T-cell (primary cell): Measurements from ENCODE around the gene NCBP2L. TPM values are rescaled to one million over a fixed set of nuclear protein-coding genes. Genes with fewer than 3 reads are reported as not detected.

Experiments
- ATAC-seq, 4 experiments: fragments of 200-7000 bp in 3 of 4; fragments of 150-1000 bp in 1 of 4; cut with Tn5 transposase; replicated peaks in 1 of 4; 1 replicate in 3 of 4; 2 replicates in 1 of 4; pipeline ENCODE4 v1.10.0; 2021; ENCODE audit warnings: moderate library complexity in 3 of 4, mild to moderate bottlenecking in 2 of 4, moderate number of reproducible peaks in 1 of 4
- CTCF ChIA-PET, 2 donors: fragments of 300-600 bp; sonication (Branson Sonifier 250); formaldehyde crosslinking; loops; one replicate each; lab custom pipeline; 2022; ENCODE audit warnings: antibody characterized with exemption in 2 of 2; lab: Charles Lee
- POLR2A ChIA-PET, 2 donors: fragments of 300-600 bp; sonication (Branson Sonifier 250); formaldehyde crosslinking; loops; one replicate each; lab custom pipeline; 2022; ENCODE audit warnings: antibody characterized with exemption in 2 of 2; lab: Charles Lee
- DNase-seq, 35 experiments: peaks; one replicate each; pipeline versions ENCODE4 v3.0.0 to v3.0.0-alpha.2; 2013 to 2023
- H3K27ac ChIP-seq: one replicate; pipeline ENCODE4 v1.5.1; 2013; ENCODE audit warnings: low read length
- H3K27me3 ChIP-seq, 2 experiments: replicated peaks in 1 of 2; 1 replicate in 1 of 2; 2 replicates in 1 of 2; pipeline versions ENCODE4 v1.6.1 to v1.7.0; 2013; ENCODE audit warnings: low read length in 1 of 2, mixed read lengths in 1 of 2; ENCODE audit not compliant: control insufficient read depth in 2 of 2, insufficient read depth in 2 of 2; ENCODE audit errors: extremely low read depth in 1 of 2
- H3K36me3 ChIP-seq, 2 donors: 1 replicate in 1 of 2; 2 replicates in 1 of 2; pipeline versions ENCODE4 v1.6.1 to v1.7.0; 2013; ENCODE audit warnings: low read length in 1 of 2; ENCODE audit not compliant: control insufficient read depth in 2 of 2, insufficient read depth in 1 of 2; ENCODE audit errors: extremely low read depth in 1 of 2
- H3K4me1 ChIP-seq, 2 experiments: 1 replicate in 1 of 2; 2 replicates in 1 of 2; pipeline versions ENCODE4 v1.6.1 to v1.7.0; 2013; ENCODE audit warnings: low read length in 2 of 2, mixed read lengths in 1 of 2; ENCODE audit not compliant: insufficient read depth in 2 of 2, control insufficient read depth in 1 of 2; ENCODE audit errors: extremely low read depth in 1 of 2
- H3K4me3 ChIP-seq, 2 donors: 1 replicate in 1 of 2; 2 replicates in 1 of 2; pipeline versions ENCODE4 v1.5.1 to v1.7.0; 2013; ENCODE audit warnings: mild to moderate bottlenecking in 2 of 2, low read length in 1 of 2, moderate library complexity in 1 of 2; ENCODE audit not compliant: control insufficient read depth in 1 of 2; ENCODE audit errors: extremely low read depth in 1 of 2
- H3K9me3 ChIP-seq: 2 replicates; pipeline ENCODE4 v1.7.0; 2013
- H3K27ac Mint-ChIP-seq, 2 donors: one replicate each; pipeline ENCODE4 v1.8.0; 2020 to 2021; ENCODE audit warnings: mild to moderate bottlenecking in 2 of 2, mixed read lengths in 2 of 2
- H3K27me3 Mint-ChIP-seq, 2 donors: one replicate each; pipeline ENCODE4 v1.8.0; 2021 to 2022; ENCODE audit warnings: mixed read lengths in 2 of 2
- H3K36me3 Mint-ChIP-seq: one replicate; pipeline ENCODE4 v1.8.0; 2021; ENCODE audit warnings: mixed read lengths
- H3K4me1 Mint-ChIP-seq, 3 donors: one replicate each; pipeline ENCODE4 v1.8.0; 2020 to 2022; ENCODE audit warnings: mixed read lengths in 3 of 3, mild to moderate bottlenecking in 1 of 3
- H3K4me3 Mint-ChIP-seq, 3 donors: one replicate each; pipeline ENCODE4 v1.8.0; 2020 to 2022; ENCODE audit warnings: mild to moderate bottlenecking in 3 of 3, mixed read lengths in 3 of 3, moderate library complexity in 3 of 3
- H3K9me3 Mint-ChIP-seq, 3 donors: one replicate each; pipeline ENCODE4 v1.8.0; 2020 to 2022; ENCODE audit warnings: mixed read lengths in 3 of 3
- WGBS: methylation state at CpG from one replicate; pipeline ENCODE4 v1.1.5; 2013; ENCODE audit warnings: missing lambda C conversion rate; ENCODE audit not compliant: insufficient coverage; 5-methylcytosine and 5-hydroxymethylcytosine counted together
- total RNA-seq, 35 experiments: library from RNA in 6 of 35; stranded (reverse) in 6 of 35; fragments of 120-200 nt in 1 of 35; gene quantifications; one replicate each; pipeline versions ENCODE4 v1.2.1 to v1.2.4 and lab custom pipeline; 2013 to 2026

NCBP2L gene
- total RNA-seq, 5 donors from 2014 or later (not counting 1 experiment from before 2014, with no cell fraction given) = not detected

- peaks cover 2 to 7% of the 10 kb centered on the region in 2 experiments for H3K27me3 ChIP-seq
- DNase-seq (peak; percentile 14 to 73 (median 50)), ATAC-seq (peak; percentile 68 to 79 (median 75))
- no peaks in the 10 kb centered on the region for H3K9me3 Mint-ChIP-seq
- H3K4me3 Mint-ChIP-seq = peak within 1 kb of the TSS; percentile 84 to 90 (median 87)
- ChIA-PET CTCF (interaction anchor here (0.5 to 4.5 kb wide), 16 partner anchors 16 to 147 kb away, joined by 3 to 48 read pairs (median 7); partner anchors contain the start of gene PRPS1 (in 1 of the 2)), POLR2A (interaction anchor here (0.5 to 3.3 kb wide), 14 partner anchors 9 to 853 kb away, joined by 3 to 29 read pairs (median 5); partner anchors contain the start of genes MID2 (in 1 of the 2), PRPS1 (in 1 of the 2) and RBM41 (in 1 of the 2))
- peak within 1 kb of the TSS; percentile 80 to 85 for H3K27ac Mint-ChIP-seq
- no peaks in the 10 kb centered on the region for H3K36me3 ChIP-seq
- peak within 1 kb of the TSS; percentile 47 for H3K27ac ChIP-seq
- WGBS = under 1% methylated on average over 24 of the region's 59 CpGs
- H3K27me3 Mint-ChIP-seq = peaks cover 0 to 12% of the 10 kb centered on the region in 2 donors
- peaks cover 14 to 22% (median 16%) of the 10 kb centered on the region in 3 donors for H3K4me1 Mint-ChIP-seq
- H3K4me3 ChIP-seq = peak within 1 kb of the TSS; percentile 69 to 73
- no peaks in the 10 kb centered on the region for H3K9me3 ChIP-seq
- no peaks in the 10 kb centered on the region for H3K36me3 Mint-ChIP-seq
- H3K4me1 ChIP-seq = peaks cover 2 to 22% of the 10 kb centered on the region in 2 experiments
These were observed 1.6 kb upstream of the NCBP2L start, which contains the start of gene TSC22D3 for GRCh38 chrX:107775734-107776511. TSS of gene TSC22D3 (minus strand) at chrX:107775787. CDS start at chrX:107775419, 368 bp downstream.

GRCh38 chrX:107776649-107777535, 641 bp upstream of the NCBP2L start:
- Histone ChIP-seq H3K36me3 (no peaks in the 10 kb centered on the region), H3K27me3 (peaks cover 2 to 7% of the 10 kb centered on the region in 2 experiments), H3K27ac (peak overlapping the region; percentile 47), H3K4me3 (peak overlapping the region; percentile 69 to 73), H3K4me1 (peaks cover 2 to 22% of the 10 kb centered on the region in 2 experiments), H3K9me3 (no peaks in the 10 kb centered on the region)
- 30% methylated on average over 2 of the region's 20 CpGs for WGBS
- ATAC-seq (peak; percentile 72 to 77 (median 74)), DNase-seq (peak; percentile 46 to 86 (median 70))
- Mint-ChIP-seq H3K27me3 (peaks cover 0 to 12% of the 10 kb centered on the region in 2 donors), H3K4me3 (peak overlapping the region; percentile 84 to 90 (median 87)), H3K4me1 (peaks cover 14 to 22% (median 16%) of the 10 kb centered on the region in 3 donors), H3K36me3 (no peaks in the 10 kb centered on the region), H3K27ac (peak overlapping the region; percentile 80 to 85), H3K9me3 (no peaks in the 10 kb centered on the region)
- POLR2A ChIA-PET = interaction anchor here (0.7 to 3.3 kb wide), 6 partner anchors 35 to 105 kb away, joined by 3 to 29 read pairs (median 14); partner anchors contain the start of gene MID2 (in 1 of the 2)
- CTCF ChIA-PET = interaction anchor here (0.6 to 4.5 kb wide), 31 partner anchors 31 to 903 kb away, joined by 3 to 48 read pairs (median 4); partner anchors contain the start of genes MID2 (in 1 of the 2) and PRPS1 (in 1 of the 2)

DNA sequence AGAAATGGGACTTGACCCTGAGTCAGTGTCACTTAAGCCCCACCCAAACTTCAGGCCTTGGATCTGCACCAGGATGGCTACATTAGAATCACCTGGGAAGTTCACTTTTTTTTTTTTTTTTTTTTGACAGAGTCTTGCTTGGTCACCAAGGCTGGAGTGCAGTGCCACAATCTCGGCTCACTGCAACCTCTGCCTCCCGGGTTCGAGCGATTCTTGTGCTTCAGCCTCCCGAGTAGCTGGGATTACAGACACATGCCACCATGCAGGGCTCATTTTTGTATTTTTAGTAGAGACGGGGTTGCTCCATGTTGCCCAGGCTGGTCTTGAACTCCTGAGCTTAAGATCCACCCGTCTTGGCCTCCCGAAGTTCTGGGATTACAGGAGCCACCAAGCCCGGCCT, 3.0 kb downstream of the NCBP2L start:
- Histone ChIP-seq H3K27me3 (peaks cover 2% of the 10 kb centered on the region in 2 experiments), H3K4me3 (no peak overlapping the region), H3K36me3 (no peaks in the 10 kb centered on the region), H3K4me1 (peaks cover 2 to 9% of the 10 kb centered on the region in 2 experiments), H3K27ac (no peak overlapping the region), H3K9me3 (no peaks in the 10 kb centered on the region)
- ChIA-PET CTCF (interaction anchor here (0.6 to 0.7 kb wide), 4 partner anchors 52 to 888 kb away, joined by 3 to 5 read pairs (median 4); no protein-coding TSS in a partner anchor), POLR2A (no interaction called here)
- Mint-ChIP-seq H3K36me3 (no peaks in the 10 kb centered on the region), H3K4me1 (peaks cover 5 to 14% (median 9%) of the 10 kb centered on the region in 3 donors), H3K4me3 (no peak overlapping the region), H3K9me3 (no peaks in the 10 kb centered on the region), H3K27me3 (peaks cover 0 to 20% of the 10 kb centered on the region in 2 donors), H3K27ac (no peak overlapping the region)
- ATAC-seq (no peak), DNase-seq (no peak)
- 92% methylated on average over 4 of the region's 9 CpGs for WGBS

GRCh38 chrX:107787827-107788226, 10.3 kb downstream of the NCBP2L start:
- Mint-ChIP-seq H3K9me3 (no peaks in the 10 kb centered on the region), H3K4me3 (no peak overlapping the region), H3K4me1 (no peaks in the 10 kb centered on the region), H3K27ac (no peak overlapping the region), H3K36me3 (no peaks in the 10 kb centered on the region), H3K27me3 (peaks cover 4 to 19% of the 10 kb centered on the region in 2 donors)
- WGBS = no CpG with 5 or more reads among the region's 1 CpG
- DNase-seq (no peak), ATAC-seq (no peak)
- Histone ChIP-seq H3K9me3 (no peaks in the 10 kb centered on the region), H3K4me1 (no peaks in the 10 kb centered on the region), H3K27ac (no peak overlapping the region), H3K4me3 (no peak overlapping the region), H3K27me3 (peaks cover 0 to 2% of the 10 kb centered on the region in 2 experiments), H3K36me3 (no peaks in the 10 kb centered on the region)
- POLR2A ChIA-PET = no interaction called here
- CTCF ChIA-PET = no interaction called here

DNA sequence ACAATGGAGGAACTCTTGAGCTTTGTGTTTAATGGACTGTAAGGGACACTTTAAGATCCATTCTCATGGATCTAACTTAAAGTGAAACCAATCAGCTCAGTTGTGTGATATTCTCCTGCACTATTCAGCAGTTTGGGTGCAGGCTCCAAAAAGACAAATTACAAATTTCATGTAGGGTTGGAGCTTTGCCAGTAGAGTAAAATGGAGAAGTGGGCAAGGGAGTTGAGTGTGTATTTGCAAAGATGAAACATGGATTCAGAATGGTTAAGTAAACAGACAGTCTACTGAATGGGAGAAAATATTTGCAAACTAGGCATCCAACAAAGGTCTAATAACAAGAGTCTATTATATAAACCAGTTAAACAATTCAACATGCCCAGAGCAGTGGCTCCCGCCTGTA, 26.9 kb downstream of the NCBP2L start:
- no peak for ATAC-seq
- POLR2A ChIA-PET = no interaction called here
- no peak overlapping the region for H3K27ac Mint-ChIP-seq
- no peaks in the 10 kb centered on the region for H3K4me1 Mint-ChIP-seq
- CTCF ChIA-PET = no interaction called here
- H3K4me3 Mint-ChIP-seq = no peak overlapping the region
- no peaks in the 10 kb centered on the region for H3K9me3 Mint-ChIP-seq
- H3K27me3 ChIP-seq = no peaks in the 10 kb centered on the region
- H3K9me3 ChIP-seq = no peaks in the 10 kb centered on the region
- no CpG with 5 or more reads among the region's 1 CpG for WGBS
- no peaks in the 10 kb centered on the region for H3K36me3 Mint-ChIP-seq
- H3K4me3 ChIP-seq = no peak overlapping the region
- no peaks in the 10 kb centered on the region for H3K4me1 ChIP-seq
- H3K27ac ChIP-seq = no peak overlapping the region
- peaks cover 9 to 37% of the 10 kb centered on the region in 2 donors for H3K27me3 Mint-ChIP-seq
- H3K36me3 ChIP-seq = no peaks in the 10 kb centered on the region
- no peak for DNase-seq
